ENCODE results near the gene FNDC3B. TPM values are rescaled to one million over a fixed set of nuclear protein-coding genes. Genes with fewer than 3 reads are reported as not detected.

Gene FNDC3B
- total RNA-seq, 2 experiments from 2014 or later: 10.6 to 12.0 TPM

- Mint-ChIP-seq H3K4me3 (no peak overlapping the region), H3K27ac (no peak overlapping the region), H3K27me3 (no peaks in the 10 kb centered on the region), H3K36me3 (ENCODE audit: low read depth) (peaks cover 8% of the 10 kb centered on the region), H3K4me1 (ENCODE audit: low read depth) (peaks cover 14% of the 10 kb centered on the region), H3K9me3 (no peaks in the 10 kb centered on the region)
- POLR2A ChIA-PET: interaction anchor here (0.7 kb wide), 1 partner anchor 19 kb away, joined by 3 read pairs; no protein-coding TSS in a partner anchor
- CTCF ChIA-PET: no interaction called here
- DNase-seq: no peak
- ATAC-seq: no peak
- TF ChIP-seq CTCF (IDR thresholded peaks at IDR 0.05): no peak
- intact Hi-C loops (cut with micrococcal nuclease): no loop called here
Measured at GRCh38 chr3:172173316-172174254, 134.2 kb downstream of the FNDC3B start.

DNA sequence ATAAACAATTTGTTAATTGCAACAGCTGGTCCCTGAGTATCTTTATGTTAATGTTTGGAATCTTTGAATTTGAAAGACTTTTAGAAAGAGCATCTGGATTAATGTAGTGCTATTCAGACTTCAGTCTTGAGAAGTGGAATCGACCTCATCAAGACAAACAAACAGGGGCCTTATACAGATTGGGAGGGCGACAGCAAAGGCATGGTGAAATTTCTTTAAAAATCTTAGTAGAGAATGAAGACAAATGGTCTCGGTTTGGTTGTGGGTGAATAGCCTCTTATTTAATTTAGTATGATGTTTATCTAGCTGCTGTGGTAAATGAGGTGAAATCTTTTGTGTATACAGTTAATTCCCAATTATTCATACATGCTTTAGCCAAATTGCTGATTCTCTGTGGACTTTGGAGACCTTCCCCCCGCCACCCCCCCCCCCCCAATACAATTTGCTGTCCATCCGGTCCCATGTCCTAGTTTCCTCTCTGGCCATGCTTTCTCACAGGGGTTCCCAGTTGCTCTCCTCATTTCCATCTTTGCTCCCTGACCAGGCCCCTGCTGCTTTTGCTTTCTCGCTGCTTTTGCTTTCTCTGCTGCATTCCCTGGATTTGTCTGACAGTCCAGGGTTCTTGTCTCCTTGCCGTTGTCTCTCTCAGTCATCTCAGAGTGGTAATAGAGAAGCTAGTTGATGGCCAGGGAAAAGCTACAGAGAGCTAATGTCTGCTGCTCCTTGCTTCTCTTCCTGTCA, 135.3 kb downstream of the FNDC3B start:
- H3K36me3 Mint-ChIP-seq (ENCODE audit: low read depth): peaks cover 8% of the 10 kb centered on the region
- H3K27me3 Mint-ChIP-seq: no peaks in the 10 kb centered on the region
- H3K4me3 Mint-ChIP-seq: no peak overlapping the region
- H3K27ac Mint-ChIP-seq: no peak overlapping the region
- H3K9me3 Mint-ChIP-seq: no peaks in the 10 kb centered on the region
- TF ChIP-seq CTCF (IDR thresholded peaks at IDR 0.05): no peak
- POLR2A ChIA-PET: interaction anchor here (0.7 kb wide), 1 partner anchor 20 kb away, joined by 3 read pairs; no protein-coding TSS in a partner anchor
- DNase-seq (no peak), ATAC-seq (no peak)
- peaks cover 8% of the 10 kb centered on the region for H3K4me1 Mint-ChIP-seq (ENCODE audit: low read depth)
- CTCF ChIA-PET: no interaction called here
- intact Hi-C loops (cut with micrococcal nuclease): no loop called here

- Mint-ChIP-seq H3K4me1 (ENCODE audit: low read depth) (peaks cover 12% of the 10 kb centered on the region), H3K36me3 (ENCODE audit: low read depth) (peaks cover 8% of the 10 kb centered on the region), H3K27ac (no peak overlapping the region), H3K27me3 (no peaks in the 10 kb centered on the region), H3K4me3 (no peak overlapping the region), H3K9me3 (no peaks in the 10 kb centered on the region)
- ChIA-PET POLR2A (no interaction called here), CTCF (no interaction called here)
- DNase-seq: no peak
- ATAC-seq: no peak
- intact Hi-C loops (cut with micrococcal nuclease): no loop called here
- TF ChIP-seq CTCF (IDR thresholded peaks at IDR 0.05): no peak
Measured at GRCh38 chr3:172175254-172175599, 135.8 kb downstream of the FNDC3B start.

DNA sequence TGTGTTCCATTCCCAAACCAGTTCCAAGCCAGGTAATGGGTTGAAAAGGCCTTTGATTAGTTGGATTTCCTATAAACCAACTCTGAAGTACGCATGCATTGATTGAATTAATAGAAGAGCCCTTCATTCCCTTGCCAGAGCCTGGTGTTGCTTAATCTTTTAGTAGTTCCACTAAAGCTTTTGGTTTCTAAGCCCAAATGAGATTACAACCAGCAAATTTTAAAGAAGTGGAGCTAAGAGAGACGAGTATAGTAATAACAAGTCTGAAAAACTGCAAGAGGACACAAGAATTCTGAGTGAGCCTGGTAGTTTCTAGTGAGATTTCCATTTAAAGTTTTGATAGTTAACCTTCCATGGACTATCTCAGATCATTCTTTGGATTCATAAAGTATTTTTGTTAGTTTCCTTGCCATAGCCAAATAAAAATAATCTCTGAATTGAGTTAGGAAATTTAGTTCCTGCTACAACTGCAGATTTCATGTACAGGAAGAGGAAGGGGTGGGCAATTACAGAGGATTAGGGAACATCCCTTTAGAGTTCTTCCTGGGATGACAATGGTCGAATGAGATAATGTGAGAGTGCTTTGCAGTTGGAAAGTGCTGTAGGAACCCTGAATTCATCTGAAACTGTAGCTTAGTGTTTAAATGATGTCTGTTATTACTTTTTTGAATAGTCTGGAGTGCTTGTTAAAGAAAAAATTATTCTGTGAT, 136.8 kb downstream of the FNDC3B start:
- H3K27ac Mint-ChIP-seq: no peak overlapping the region
- no peak for DNase-seq
- no peaks in the 10 kb centered on the region for H3K9me3 Mint-ChIP-seq
- no peak overlapping the region for H3K4me3 Mint-ChIP-seq
- no peak for ATAC-seq
- intact Hi-C loops (cut with micrococcal nuclease): no loop called here
- peaks cover 12% of the 10 kb centered on the region for H3K4me1 Mint-ChIP-seq (ENCODE audit: low read depth)
- no peak for TF ChIP-seq CTCF (IDR thresholded peaks at IDR 0.05)
- peaks cover 8% of the 10 kb centered on the region for H3K36me3 Mint-ChIP-seq (ENCODE audit: low read depth)
- CTCF ChIA-PET: interaction anchor here (1.1 kb wide), 1 partner anchor 166 kb away, joined by 3 read pairs; no protein-coding TSS in a partner anchor
- POLR2A ChIA-PET: interaction anchor here (0.6 kb wide), 1 partner anchor 106 kb away, joined by 3 read pairs; no protein-coding TSS in a partner anchor
- no peaks in the 10 kb centered on the region for H3K27me3 Mint-ChIP-seq

All from activated CD8-positive, alpha-beta T cell treated with anti-CD3 and anti-CD28 coated beads for 36 hours (primary cell).